GM19395 (cell line): ENCODE measurements around the gene APOLD1.
"Not testable (repeated sequence)": the region's sequence is repeated elsewhere in the genome, so short reads cannot be mapped to it uniquely, and the experiment has no call there.

Source experiments
- ATAC-seq: cut with Tn5 transposase; IDR thresholded peaks from one replicate; pipeline ENCODE4 v1.9.1; 2021; ENCODE audit warnings: mild to moderate bottlenecking, moderate library complexity; ENCODE audit not compliant: unreplicated experiment

Gene APOLD1

DNA sequence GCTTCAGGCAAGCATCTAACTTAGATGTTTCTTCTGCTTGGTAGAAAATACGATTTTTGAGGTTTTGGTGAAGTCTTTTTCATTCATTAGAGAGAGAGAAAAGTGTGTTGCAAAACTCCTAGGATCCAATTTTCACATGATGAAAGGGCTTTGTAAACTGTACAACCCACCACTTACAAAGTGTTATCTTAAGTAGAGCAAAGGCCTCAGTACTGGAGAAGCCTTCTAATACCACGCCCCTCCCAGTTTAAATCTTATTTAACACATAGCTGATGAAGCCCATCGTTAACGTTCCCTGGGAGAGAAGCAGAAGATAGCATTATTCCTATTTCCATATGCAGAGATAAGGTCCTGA, 869 bp downstream of the APOLD1 start:
- ATAC-seq: peak; percentile 12

DNA sequence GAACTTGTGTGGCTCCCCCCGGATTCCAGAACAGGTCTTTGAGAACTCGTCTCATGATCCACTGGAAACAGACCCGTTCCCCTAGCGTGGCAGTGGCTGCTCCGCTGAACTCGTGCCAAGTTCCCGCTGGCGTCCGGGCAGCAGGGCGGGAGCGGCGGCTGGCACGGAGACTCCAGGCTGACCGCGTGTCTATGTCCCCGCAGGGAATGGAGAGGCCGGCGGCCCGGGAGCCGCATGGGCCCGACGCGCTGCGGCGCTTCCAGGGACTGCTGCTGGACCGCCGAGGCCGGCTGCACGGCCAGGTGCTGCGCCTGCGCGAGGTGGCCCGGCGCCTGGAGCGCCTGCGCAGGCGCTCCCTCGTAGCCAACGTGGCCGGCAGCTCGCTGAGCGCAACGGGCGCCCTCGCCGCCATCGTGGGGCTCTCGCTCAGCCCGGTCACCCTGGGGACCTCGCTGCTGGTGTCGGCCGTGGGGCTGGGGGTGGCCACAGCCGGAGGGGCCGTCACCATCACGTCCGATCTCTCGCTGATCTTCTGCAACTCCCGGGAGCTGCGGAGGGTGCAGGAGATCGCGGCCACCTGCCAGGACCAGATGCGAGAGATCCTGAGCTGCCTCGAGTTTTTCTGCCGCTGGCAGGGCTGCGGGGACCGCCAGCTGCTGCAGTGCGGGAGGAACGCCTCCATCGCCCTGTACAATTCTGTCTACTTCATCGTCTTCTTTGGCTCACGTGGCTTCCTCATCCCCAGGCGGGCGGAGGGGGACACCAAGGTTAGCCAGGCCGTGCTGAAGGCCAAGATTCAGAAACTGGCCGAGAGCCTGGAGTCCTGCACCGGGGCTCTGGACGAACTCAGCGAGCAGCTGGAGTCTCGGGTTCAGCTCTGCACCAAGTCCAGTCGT, 1.5 kb downstream of the APOLD1 start:
- peak; percentile 78 for ATAC-seq

DNA sequence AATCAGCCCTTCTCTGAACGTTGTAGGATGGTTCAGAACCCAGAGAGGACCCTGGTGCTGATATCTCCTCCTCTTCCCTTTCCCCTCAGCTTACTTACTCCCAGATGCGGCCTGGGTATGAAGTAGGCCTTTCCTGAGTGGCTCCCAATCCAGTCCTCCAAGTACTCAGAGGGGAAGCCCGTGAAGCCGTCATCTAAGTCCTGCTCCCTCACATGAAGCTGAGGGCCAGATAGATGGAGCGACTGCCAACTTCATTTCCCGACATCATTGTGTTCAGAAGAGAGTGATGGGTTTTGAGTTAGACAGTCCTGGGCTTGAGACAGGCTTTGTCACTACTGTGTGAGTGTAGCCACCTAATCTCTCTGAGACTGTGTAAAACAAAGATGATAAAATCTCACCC, 2.7 kb downstream of the APOLD1 start:
- no peak for ATAC-seq

DNA sequence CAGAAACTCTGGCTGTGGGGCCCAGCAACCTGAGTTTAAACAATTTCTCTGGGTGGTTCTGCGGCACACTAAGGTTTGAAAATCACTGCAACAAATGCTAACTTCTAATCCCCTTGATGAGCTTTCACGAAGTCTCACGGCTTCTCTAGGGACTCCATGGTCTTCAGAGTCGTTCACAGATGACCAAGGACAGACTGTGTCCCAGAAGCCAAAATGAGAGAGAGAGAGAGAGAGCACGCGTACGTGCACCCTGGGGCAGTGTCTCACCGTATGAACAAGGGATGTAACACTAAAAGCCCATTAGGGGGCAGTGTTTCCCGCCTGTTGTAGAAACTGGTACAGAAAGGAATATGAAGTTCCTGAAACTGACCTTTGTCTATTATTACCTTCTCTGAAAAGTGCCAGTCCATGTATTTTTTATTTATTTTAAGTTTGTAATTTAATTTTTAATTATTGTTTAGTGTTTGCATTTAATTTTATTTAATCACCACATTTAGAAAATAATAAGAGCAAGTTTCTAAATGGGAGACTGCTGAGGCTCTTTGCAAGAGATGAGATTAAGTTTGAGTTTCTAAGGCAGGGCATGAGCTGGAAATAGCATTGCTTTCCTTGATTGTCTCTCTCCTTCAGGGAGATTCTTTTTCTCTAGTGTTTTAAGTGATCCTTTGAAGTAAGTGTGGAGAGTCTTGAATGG, 3.4 kb downstream of the APOLD1 start:
- ATAC-seq: peak; percentile 56

DNA sequence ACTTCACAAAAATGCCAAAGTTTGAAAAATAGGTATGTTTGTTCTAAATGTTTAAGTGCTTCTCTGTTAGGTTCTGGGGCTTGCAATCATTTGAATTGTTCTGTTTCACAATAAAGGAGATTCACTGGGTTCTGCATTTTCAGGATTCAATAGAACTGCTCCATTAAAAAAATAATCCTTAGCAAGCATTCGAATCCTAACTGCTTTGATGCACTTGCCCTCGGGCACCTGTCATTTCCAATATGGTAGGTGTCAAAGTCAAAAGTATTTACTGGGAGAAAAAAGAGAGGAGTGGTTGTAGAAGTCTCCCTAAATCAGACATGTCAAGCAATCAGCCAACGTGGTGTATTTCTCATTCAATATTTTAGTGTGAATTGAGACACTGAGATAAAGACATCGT, 5.5 kb downstream of the APOLD1 start:
- ATAC-seq: no peak

DNA sequence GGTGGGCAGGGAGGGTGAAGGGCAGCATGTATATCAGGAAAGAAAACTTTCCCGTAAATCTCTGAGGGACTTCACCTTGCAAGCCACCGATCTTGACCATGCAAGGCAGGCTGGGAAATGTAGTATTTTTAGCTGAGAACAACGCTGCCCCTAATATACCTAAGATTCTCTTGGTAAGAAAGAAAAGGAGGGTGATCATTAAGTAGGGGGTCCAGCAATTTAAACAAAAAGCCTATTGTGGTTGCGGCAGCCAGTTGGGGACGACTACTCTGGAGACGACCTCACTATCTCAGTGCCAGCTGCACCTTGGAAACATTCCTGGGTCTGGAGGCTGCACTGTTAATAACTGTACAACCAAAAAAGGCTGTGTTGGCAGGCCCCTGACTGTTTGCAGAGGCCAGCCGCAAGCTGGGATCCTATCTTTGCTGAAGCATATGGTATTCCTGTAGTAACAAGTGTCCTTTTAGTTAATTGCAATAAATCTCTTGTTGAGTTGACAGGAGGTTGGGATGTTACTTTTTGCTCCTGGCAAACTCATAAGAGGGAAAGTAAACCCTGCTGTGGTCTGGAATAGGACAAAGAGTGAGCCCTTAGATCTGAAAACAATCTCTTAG, 6.4 kb downstream of the APOLD1 start:
- no peak for ATAC-seq

DNA sequence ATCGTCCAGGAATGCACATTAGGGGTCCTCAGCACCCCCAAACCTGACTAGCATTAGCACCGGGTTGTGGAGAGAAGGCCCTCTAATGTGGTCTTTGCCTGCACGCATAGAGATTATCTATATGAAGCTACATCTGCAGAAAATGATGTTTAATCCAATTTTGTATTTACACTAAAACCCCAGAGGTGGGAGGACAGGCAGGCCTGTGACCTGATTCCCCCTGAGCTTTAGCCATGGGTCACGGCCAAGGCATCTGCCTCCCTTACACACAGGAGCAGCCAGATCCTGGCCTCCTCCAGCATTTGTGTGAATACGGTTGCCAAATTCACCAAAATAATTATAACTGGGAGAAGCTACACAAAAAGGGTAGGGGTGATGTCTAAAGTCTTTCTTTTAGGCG, 7.0 kb downstream of the APOLD1 start:
- ATAC-seq: no peak

DNA sequence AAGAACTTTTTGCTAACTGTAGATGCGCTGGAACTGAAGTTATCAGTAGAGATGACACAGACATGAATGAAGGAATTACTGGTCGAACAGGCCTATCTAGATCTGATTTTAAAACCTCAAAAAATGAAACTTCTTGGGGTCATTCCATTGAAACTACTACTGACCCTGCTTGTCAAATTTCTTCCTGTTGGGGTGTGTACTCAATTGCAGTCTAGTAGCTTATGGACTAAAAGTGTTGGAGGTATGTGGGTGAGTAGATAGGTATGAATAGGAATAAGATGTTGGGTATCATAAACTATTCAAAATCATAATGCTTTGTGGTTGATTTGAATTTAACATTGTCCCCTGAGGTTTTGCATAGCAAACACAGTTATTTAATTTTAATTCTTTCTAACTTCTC, 9.2 kb downstream of the APOLD1 start:
- ATAC-seq: no peak

DNA sequence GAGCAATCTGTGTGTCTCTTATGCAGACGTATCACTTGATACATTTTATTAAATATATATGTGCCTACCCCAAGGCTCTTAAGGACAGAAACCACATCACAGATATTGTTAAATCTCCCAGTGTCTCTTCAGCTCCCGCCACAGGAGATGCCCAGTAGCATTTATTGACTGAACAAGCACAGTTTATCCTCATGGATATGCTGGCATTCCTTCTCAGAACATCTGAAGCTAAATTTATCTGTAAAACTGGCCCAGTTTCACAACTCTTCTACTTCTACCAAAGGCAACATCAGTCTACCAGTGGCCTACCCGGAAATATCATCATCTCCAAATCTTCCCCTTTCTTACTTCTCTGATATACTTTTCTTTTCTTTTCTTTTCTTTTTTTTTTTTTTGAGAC, 10.7 kb downstream of the APOLD1 start:
- no peak for ATAC-seq

DNA sequence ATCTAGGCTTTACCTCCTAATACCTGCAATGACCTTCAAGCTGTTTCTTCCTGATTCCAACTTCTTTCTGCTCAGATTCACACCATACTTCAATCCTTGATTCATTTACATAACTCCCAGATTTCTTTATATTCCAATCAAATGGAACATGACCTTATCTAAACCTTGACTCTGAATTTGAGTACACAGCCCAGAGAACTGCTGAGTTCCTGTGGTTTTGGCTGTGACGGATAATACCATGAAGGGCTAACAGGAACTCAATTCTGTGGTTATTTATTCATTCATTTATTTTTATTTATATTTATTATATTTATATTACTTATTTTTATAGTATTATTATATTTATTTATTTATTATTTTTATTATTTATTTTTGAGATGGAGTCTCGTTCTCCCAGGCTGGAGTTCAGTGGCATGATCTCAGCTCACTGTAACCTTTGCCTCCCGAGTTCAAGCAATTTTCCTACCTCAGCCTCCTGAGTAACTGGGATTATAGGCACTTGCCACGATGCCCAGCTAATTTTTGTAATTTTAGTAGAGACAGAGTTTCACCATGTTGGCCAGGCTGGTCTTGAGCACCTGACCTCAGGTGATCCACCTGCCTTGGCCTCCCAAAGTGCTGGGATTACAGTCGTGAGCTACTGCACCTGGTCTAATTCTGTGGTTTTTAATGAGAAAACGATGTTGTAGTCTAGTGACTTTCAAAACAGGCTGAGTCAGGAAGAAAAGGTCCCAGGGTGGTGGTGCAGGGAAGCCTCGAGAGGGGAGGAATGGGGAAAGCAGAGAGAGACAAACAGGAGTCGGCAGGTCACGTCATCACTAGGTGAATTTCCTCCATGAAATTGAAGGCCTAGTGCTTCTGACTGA, 11.7 kb downstream of the APOLD1 start:
- ATAC-seq: no peak

DNA sequence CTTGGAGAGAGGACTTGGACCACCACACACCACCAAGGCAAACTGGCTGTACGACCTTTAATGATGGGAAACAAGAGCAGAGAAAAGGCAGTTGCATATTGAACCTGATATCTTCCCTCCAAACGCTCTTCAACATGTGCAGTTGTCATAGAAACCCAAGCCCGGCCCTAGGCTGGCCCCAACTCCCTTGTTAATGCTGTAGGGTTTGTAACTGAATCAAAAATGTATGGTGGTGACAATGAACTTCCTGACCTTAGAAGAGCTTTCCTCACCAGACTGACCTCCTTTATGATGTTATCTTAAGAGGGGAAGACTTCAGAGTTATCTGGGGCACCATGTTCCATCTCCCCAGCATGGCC, 12.3 kb downstream of the APOLD1 start:
- no peak for ATAC-seq

DNA sequence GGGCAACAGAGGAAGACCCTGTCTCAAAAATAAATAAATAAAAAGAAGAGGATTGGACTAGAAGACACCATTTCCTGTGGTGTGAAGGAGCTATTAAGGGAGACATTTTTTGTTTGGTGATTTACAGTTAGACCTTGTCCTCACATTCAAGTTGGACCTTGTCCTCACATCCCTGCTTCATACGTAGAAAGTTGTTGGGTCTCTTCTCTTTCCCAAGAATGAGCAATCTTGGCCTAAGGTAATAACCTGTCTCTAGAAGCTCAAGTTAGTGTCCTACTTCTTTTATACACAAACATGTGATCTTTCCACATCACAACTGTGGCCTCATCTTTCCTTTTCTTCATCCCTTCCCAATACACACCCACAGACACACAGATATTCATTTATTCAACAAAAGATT, 13.0 kb downstream of the APOLD1 start:
- no peak for ATAC-seq

DNA sequence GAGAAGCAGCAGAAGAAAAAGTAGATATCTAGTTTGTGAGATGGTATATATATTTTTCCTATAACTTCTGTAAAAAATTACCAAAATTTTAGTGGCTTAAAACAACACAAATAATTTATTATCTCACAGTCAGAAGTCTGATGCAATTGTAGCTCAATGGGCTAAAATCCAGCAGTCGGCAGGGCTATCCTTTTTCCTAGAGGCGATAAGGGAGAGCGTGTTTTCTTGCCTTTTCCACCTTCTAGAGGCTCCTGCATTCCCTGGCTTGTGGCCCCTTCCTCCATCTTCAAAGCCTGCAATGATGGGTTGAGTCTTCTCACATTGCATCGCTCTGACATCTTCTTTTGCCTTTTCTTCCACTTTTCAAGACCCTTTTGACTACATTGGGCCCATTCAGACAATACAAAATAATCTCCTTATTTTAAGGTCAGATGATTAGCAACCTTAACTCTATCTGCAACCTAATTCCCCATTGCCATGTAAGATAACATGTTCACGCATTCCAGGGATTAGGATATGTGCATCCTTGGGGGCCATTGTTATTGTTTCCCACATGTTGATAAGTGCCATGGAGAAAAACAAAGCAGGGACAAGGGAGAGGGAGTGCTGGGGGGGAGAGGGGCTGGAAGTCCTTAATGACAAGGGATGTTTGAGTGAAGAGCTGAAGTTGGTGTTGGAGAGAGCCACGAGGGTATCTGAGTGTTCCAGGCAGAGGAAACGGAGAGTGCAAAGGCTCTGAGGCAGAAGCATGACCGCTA, 13.9 kb downstream of the APOLD1 start:
- no peak for ATAC-seq

DNA sequence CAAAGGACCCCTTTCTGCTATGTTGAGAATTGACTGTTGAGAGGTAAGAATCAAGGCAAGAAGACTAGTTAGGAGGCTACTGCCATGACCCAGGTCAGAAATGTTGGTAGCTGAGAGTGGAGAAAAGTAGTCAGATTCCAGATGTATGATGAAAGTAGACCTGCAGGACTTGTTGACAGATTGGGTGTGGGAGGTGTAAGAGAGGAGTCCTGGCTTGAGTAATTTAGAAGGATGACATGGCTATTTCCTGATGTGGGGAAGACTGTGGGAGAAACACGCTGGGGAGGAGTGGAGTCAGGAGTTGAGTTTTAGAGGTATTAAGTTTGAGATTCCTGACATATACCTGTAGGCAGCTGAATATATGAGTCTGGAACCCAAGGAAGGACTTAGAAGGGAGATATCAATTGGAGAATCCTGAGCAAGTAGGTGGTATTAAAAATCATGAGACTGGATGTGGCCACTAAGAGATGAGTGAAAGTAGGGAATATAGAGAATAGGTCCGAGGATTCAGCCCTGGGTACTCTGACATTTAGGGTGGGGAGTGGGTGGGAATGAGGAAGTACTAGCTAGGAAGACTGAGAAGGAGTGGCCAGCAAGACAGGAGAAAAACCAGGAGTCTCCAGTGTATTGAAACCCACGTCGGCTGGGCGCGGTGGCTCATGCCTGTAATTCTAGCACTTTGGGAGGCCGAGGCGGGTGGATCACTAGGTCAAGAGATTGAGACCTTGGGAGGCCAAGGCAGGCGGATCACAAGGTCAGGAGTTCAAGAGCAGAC, 15.1 kb downstream of the APOLD1 start:
- ATAC-seq: no peak

DNA sequence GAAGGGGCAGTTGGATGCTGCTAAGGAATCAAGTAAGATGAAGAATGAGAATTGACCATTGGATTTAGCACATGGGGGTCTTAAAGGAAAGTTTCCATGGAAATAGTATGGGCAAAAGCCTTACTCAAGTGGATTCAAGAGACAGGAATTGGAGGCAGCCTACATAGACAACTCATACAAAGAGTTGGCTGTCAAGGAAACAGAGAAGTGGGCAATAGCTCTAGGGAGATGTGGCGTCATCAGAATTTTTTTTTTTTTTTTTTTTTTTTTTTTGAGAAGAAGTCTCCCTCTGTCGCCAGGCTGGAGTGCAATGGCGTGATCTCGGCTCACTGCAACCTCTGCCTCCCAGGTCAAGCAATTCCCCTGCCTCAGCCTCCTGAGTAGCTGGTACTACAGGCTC, 16.2 kb downstream of the APOLD1 start:
- ATAC-seq: not testable (repeated sequence)

DNA sequence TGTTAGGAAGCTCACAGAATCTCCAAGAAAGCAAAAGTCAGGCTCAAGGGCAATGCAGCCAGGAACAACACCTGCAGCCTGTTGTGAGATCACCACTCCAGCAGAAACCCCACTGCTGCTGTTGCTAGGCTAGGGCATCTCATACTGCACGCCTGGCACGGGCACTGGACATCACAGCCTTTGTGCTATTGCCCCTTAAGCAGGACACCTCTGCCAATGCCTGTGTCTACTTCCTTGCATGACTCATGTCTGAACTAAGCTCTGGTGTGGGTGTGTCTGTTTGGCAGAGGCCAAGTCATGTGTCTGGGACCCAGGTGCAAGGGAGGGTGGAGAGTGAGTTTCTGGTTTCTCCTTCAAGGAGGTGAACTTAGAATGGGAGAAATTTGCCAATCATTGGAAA, 17.7 kb downstream of the APOLD1 start:
- ATAC-seq: peak; percentile 85

DNA sequence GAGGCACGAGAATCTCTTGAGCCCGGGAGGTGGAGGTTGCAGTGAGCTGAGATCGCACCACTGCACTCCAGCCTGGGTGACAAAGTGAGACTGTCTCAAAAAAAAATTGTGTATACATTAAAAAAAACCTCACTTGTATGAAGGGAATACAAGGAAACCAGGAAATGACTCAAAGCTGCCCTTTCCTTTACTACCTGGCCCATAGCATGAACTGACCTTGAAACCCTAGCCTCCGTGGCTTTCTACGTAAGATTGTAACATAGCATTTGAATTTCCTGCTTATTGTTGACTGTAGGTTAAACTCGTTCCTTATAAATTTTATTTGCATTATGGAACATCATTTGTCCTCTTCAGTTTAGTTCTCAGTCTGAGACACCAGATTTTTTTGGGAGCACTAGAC, 18.6 kb downstream of the APOLD1 start:
- no peak for ATAC-seq

DNA sequence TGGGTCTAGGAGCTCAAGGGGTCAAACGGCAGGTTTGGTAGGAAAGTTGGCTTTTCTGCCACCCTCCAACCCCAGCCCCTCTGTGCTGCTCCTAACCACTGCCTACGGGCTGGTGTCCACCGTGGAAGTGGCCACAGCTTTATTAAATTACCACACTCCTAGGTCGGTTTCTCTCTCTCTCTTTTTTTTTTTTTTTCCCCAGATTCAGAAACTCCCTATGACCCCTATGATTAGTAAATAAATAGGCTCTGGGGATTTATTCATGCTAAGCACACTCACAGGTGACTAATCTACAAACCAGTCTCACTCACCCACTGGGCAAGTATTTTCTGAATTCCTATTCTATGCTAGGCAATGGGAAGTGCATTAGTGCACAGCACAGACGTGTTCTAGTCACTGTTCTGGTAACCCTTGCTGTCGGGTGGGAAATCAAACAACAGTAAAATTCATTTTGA, 19.0 kb downstream of the APOLD1 start:
- no peak for ATAC-seq

DNA sequence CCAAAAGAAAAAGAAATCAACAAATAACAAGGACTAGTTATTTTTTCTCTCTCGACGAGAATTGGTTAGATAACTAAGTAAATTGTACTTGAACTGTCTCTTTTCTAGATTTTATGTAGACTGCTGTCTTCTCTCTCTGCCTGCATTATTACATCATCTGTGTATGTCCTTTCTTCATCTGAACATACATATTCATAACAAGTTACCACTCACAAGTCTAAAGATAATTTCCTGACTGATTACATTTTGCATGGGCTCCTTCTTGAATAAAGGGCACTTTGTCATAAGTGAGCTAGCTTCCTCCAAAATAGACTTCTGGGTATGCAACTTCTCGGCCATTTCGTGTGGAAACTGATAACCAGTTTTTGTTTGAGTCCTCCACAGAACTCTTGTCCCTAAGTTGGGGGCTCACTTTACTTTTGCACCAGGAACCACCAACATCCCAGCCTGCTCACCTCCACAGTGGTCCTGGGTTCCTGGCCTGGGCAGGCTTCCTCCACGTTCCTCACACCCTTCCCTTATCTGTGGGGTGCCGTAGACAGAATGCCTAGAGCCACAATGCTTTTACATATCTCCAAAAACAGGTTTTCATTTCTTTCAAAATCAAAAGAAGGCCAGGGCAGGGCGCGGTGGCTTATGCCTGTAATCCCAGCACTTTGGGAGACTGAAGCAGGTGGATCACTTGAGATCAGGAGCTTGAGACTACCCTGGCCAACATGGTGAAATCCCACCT, 21.5 kb downstream of the APOLD1 start:
- no peak for ATAC-seq
